Measurements from ENCODE around the gene FGF6.
"Not testable (repeated sequence)": the region's sequence is repeated elsewhere in the genome, so short reads cannot be mapped to it uniquely, and the experiment has no call there.

The FGF6 gene

DNA sequence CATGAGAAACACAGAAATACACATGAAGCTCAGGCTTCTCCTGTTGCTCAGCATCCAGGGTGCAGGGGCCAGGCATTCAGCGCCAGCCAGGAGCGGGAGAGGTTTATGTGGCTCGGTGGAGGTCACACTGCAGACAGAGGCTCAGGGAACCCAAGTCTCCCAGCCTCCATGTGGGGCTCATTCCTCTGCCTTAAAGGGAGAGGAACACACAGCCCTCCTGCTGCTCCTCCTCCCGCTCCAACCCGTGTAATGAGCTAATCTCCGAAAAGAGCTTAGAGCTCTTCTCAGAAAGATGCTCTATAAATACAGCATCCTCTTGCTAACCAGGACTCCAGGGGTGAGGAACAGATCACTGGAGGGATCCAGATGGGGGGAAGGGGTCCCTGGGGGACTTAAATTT is 28.2 kb downstream of the FGF6 start:
- DNase-seq = no peak

DNA sequence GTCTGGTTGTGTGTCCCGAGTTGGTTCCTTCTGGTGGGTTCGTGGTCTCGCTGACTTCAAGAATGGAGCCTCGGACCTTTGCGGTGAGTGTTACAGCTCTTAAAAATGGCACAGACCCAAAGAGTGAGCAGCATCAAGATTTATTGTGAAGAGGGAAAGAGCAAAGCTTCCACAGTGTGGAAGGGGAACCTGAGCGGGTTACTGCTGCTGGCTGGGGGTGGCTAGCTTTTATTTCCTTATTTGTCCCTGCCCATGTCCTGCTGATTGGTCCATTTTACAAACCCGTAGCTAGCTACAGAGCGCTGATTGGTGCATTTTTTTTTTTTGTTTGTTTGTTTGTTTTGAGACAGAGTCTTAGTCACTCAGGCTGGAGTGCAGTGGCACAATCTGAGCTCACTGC is 29.3 kb downstream of the FGF6 start:
- DNase-seq = no peak

DNA sequence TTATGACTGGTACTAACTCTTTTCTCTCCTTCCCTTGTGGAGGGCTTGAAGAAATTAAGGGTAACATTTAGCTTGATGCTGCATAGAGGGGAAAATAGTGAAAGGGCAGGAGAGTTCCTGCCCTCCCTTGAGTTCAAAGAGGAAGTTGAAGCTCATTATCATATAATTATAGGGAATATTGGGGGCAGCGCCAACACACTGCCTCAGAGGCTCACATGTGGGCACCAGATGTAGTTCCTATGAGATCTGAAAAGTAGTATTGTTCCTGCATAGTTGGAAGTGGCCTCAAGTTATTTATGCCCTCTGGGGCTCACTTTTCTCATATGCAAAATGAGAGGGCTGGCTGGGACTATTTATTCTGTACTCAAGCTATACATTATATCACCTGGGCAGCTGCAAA is 33.1 kb downstream of the FGF6 start:
- DNase-seq = no peak

GRCh38 chr12:4412056-4412455 is 33.6 kb downstream of the FGF6 start:
- DNase-seq = no peak

DNA sequence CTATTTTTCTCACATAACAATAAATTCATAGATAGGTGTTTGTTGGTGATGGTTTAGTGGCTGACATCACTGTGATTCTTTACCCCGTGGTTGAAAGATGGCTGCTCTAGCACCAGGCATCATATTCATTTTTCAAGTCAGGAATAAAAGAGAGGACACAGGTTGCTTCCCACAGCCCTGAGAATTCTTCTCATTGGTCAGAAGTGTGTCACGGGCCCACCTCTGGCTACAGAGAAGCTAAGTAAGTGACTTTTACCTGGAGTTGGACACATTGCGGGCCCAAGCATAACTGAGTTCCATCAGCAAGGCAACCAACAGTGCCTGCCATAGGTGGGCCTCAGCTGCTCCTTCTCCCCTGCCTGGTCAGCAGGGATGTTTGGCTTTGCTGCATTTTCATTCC is 38.5 kb downstream of the FGF6 start:
- DNase-seq = no peak

- DNase-seq = not testable (repeated sequence)
Observed at GRCh38 chr12:4404877-4405637, 40.6 kb downstream of the FGF6 start.

DNA sequence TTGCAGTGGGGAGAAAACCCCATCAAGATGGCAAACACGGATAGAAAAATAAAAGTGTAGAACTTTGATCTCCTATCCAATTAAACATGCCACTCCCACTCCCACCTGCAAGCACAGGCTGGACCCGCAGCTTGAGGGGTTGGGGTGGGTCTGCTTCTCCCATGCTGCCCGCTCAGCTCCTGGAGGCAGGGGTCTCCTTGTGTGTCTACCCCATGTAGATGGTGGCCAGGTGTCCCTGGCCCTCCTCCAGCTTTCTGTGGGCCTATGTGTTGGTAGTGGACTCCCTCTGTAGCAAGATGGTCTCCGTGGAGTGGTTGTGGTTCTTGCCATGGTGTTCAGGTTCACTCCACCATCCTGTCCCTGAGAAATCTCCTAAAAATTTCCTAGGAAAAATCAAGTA is 42.6 kb downstream of the FGF6 start:
- DNase-seq = no peak

DNA sequence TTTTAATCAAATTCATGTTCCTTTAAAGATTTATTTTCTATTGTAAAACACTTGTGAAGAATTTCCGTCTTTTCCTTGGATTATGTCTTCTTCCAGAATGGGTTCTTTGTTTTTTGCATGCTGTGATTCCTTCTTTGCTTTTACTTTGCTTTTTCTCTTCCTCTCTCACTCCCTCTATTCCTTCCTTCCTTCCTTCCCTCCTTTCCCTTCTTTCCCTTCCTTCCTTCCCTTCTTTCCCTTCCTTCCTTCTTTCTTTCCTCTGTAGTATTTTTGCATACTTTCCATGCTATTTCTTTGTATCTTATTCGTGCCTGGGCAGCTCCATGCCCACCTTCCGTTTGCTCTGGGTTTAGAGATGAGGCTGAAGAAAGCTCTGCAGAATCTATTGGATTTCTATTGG is 44.5 kb downstream of the FGF6 start:
- no peak for DNase-seq

- no peak for DNase-seq
Observed at GRCh38 chr12:4395818-4396217, 49.8 kb downstream of the FGF6 start.

GRCh38 chr12:4393211-4393610 is 52.4 kb downstream of the FGF6 start:
- no peak for DNase-seq

DNA sequence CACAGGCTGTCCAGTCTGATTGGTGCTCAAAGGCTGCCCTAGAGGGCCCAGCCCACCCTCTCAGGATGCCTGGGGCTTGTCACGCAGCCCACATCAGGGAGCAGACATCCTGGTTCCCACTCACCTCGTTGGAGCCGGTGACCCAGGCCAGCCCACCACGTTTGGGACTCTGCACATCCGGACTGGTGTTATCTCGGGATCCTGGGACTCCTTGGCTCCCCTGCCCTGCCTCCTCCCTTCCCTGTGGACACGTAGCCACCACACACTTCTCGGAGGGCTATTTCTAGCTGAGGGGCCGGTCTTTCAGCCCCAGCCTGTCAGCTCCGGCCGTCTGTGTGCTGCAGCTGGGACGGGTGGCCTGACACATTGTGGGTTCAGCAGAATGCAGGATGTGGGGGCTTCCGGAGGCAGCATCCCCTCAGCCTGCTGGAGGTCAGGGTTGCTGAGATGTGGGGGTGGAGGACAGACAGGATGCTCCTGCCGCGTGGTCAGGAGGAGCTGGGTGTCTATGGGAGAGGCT is 53.3 kb downstream of the FGF6 start:
- DNase-seq = no peak

DNA sequence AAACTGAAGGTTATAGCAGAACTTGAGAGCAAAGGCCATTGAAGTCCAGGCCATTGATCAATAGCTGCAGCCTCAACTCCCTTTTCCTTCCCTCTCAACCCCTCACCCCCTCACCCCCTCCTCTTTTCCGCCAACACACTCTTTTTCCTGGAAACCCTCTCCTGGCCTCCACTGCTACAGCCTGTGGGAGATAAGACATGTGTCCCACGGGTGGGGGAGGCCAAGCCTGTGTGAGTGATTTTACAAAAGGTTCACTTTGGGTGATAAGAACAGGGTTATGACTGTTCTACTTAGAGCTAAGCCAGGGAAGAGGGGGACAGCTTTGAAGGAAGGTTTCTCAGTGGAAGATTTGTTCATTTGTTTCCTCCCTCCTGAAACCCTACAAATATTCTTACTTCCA is 57.0 kb downstream of the FGF6 start:
- DNase-seq = no peak

- DNase-seq = no peak
Observed at GRCh38 chr12:4388032-4388431, 57.6 kb downstream of the FGF6 start.

GRCh38 chr12:4387607-4388006 is 58.0 kb downstream of the FGF6 start:
- DNase-seq = no peak

DNA sequence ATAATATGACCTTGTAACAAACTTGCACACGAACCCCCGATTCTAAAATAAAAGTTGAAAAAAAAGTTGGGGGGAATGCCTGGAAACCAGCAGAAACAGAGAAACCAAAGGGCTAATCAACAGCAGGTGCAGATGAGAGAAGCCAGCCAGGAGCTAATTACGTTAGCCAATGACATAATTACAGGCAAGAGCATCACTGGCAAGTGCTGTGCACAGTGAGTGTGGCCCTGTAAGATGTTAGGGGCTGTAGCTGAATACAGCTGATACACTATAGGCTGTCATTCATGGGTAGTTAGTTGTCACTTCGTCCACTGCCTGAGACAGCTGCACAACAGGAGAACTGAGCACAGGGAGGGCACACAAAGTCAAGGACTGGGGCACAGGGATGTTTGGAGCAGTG is 58.8 kb downstream of the FGF6 start:
- DNase-seq = no peak

Data from activated CD4-positive, alpha-beta T cell treated with anti-CD3 and anti-CD28 coated beads, Interleukin-2, amount 50 U/mL, for 4 hours (primary cell).